Uterus (tissue), 4 donors: Measurements from ENCODE around the gene NCMAP. TPM values are rescaled to one million over a fixed set of nuclear protein-coding genes. Genes with fewer than 3 reads are reported as not detected.

ENCODE experiments used
- DNase-seq, 2 donors: peaks; one replicate each; pipeline ENCODE4 v3.0.0-alpha.2; 2019 to 2020
- H3K27ac ChIP-seq, 2 donors: fragments of 200-600 bp; sonication (generic); 1 replicate in 1 of 2; 2 replicates in 1 of 2; pipeline ENCODE4 v1.5.1; 2016 to 2018
- H3K27me3 ChIP-seq, 2 donors: fragments of 200-600 bp; sonication (generic); one replicate each; pipeline ENCODE4 v1.5.1; 2018 to 2019; ENCODE audit warnings: control low read depth in 1 of 2
- H3K36me3 ChIP-seq, 2 donors: fragments of 200-600 bp; sonication (generic); one replicate each; pipeline ENCODE4 v1.5.1; 2019; ENCODE audit warnings: control low read depth in 1 of 2
- H3K4me1 ChIP-seq, 2 donors: fragments of 200-600 bp; sonication (generic); one replicate each; pipeline ENCODE4 v1.5.1; 2018 to 2019; ENCODE audit warnings: control low read depth in 1 of 2
- H3K4me3 ChIP-seq, 2 donors: fragments of 200-600 bp; sonication (generic); 1 replicate in 1 of 2; 2 replicates in 1 of 2; pipeline ENCODE4 v1.5.1; 2018 to 2019; ENCODE audit warnings: mild to moderate bottlenecking in 1 of 2
- H3K9me3 ChIP-seq, 2 donors: fragments of 200-600 bp; sonication (generic); one replicate each; pipeline ENCODE4 v1.5.1; 2019; ENCODE audit warnings: control low read depth in 1 of 2
- CTCF ChIP-seq, 4 experiments: fragments of 200-600 bp in 2 of 4; fragments of 450-650 bp in 2 of 4; sonication (generic) in 2 of 4; IDR thresholded peaks; one replicate each; pipeline ENCODE4 v1.5.1; 2016 to 2019; ENCODE audit warnings: antibody characterized with exemption in 4 of 4, mild to moderate bottlenecking in 2 of 4, moderate library complexity in 1 of 4
- POLR2A ChIP-seq, 2 donors: fragments of 450-650 bp; IDR thresholded peaks; one replicate each; pipeline ENCODE4 v1.6.1; 2016; ENCODE audit warnings: antibody characterized with exemption in 2 of 2, mild to moderate bottlenecking in 1 of 2, moderate library complexity in 1 of 2
- intact Hi-C: fragments of 100-400 bp; cut with DNase I; formaldehyde crosslinking; loops from one replicate; pipeline ENCODE4 v1.15.1; 2023; ENCODE audit warnings: low total_unique reads
- total RNA-seq, 4 donors: library from RNA; depleted of rRNA in 3 of 4; stranded (reverse); fragments of >200 nt in 3 of 4; gene quantifications; one replicate each; pipeline versions ENCODE4 v1.1.0 to v1.2.4, GENCODE V29; 2014 to 2023
- donor health status: DM: yes; HTN: yes; CAD: no.

NCMAP gene
- total RNA-seq, 4 donors from 2014 or later = 0.18 to 0.48 TPM; not detected in 2

- Histone ChIP-seq H3K9me3 (no peaks in the 10 kb centered on the region), H3K4me1 (peaks cover 0 to 5% of the 10 kb centered on the region in 2 donors), H3K27ac (no peak overlapping the region), H3K27me3 (peaks cover 0 to 12% of the 10 kb centered on the region in 2 donors), H3K4me3 (no peak overlapping the region), H3K36me3 (no peaks in the 10 kb centered on the region)
- TF ChIP-seq CTCF (IDR thresholded peaks at IDR 0.05) = no peak
- no peak for TF ChIP-seq POLR2A (IDR thresholded peaks at IDR 0.05)
- no peak for DNase-seq
- intact Hi-C loops = no loop called here
These were observed 1.8 kb downstream of the NCMAP start for GRCh38 chr1:24557711-24558131.

GRCh38 chr1:24558455-24558854 lies 2.6 kb downstream of the NCMAP start:
- TF ChIP-seq CTCF (IDR thresholded peaks at IDR 0.05) = no peak
- no peak for TF ChIP-seq POLR2A (IDR thresholded peaks at IDR 0.05)
- intact Hi-C loops = no loop called here
- Histone ChIP-seq H3K9me3 (no peaks in the 10 kb centered on the region), H3K36me3 (no peaks in the 10 kb centered on the region), H3K4me1 (peaks cover 0 to 5% of the 10 kb centered on the region in 2 donors), H3K27me3 (peaks cover 0 to 12% of the 10 kb centered on the region in 2 donors), H3K27ac (no peak overlapping the region), H3K4me3 (no peak overlapping the region)
- no peak for DNase-seq

- H3K4me3 ChIP-seq = no peak overlapping the region
- peaks cover 0 to 5% of the 10 kb centered on the region in 2 donors for H3K4me1 ChIP-seq
- intact Hi-C loops = no loop called here
- H3K27me3 ChIP-seq = peaks cover 0 to 12% of the 10 kb centered on the region in 2 donors
- no peaks in the 10 kb centered on the region for H3K9me3 ChIP-seq
- H3K36me3 ChIP-seq = no peaks in the 10 kb centered on the region
- TF ChIP-seq POLR2A (IDR thresholded peaks at IDR 0.05) = no peak
- TF ChIP-seq CTCF (IDR thresholded peaks at IDR 0.05) = no peak
- no peak overlapping the region for H3K27ac ChIP-seq
- DNase-seq = no peak
These were observed 3.3 kb downstream of the NCMAP start for GRCh38 chr1:24558902-24559791.

- intact Hi-C loops = no loop called here
- TF ChIP-seq CTCF (IDR thresholded peaks at IDR 0.05) (no peak), POLR2A (IDR thresholded peaks at IDR 0.05) (no peak)
- H3K4me1 ChIP-seq = peaks cover 0 to 5% of the 10 kb centered on the region in 2 donors
- H3K9me3 ChIP-seq = no peaks in the 10 kb centered on the region
- no peaks in the 10 kb centered on the region for H3K36me3 ChIP-seq
- H3K27ac ChIP-seq = no peak overlapping the region
- no peak overlapping the region for H3K4me3 ChIP-seq
- DNase-seq = no peak
- peaks cover 0 to 12% of the 10 kb centered on the region in 2 donors for H3K27me3 ChIP-seq
These were observed 4.5 kb downstream of the NCMAP start for GRCh38 chr1:24560361-24560760.

GRCh38 chr1:24562625-24563024 lies 6.7 kb downstream of the NCMAP start:
- H3K9me3 ChIP-seq = no peaks in the 10 kb centered on the region
- H3K27me3 ChIP-seq = no peaks in the 10 kb centered on the region
- H3K27ac ChIP-seq = no peak overlapping the region
- H3K36me3 ChIP-seq = no peaks in the 10 kb centered on the region
- intact Hi-C loops = no loop called here
- DNase-seq = no peak
- TF ChIP-seq POLR2A (IDR thresholded peaks at IDR 0.05) (no peak), CTCF (IDR thresholded peaks at IDR 0.05) (no peak)
- no peak overlapping the region for H3K4me3 ChIP-seq
- H3K4me1 ChIP-seq = no peaks in the 10 kb centered on the region
